H1 (cell line): ENCODE data around the gene GCH1. TPM values are rescaled to one million over a fixed set of nuclear protein-coding genes. Genes with fewer than 3 reads are reported as not detected.

Experiments used
- CTCF ChIA-PET: fragments of 300-600 bp; sonication (Branson Sonifier 250); formaldehyde crosslinking; loops from one replicate; lab custom pipeline; 2021; ENCODE audit not compliant: partially characterized antibody; lab: Charles Lee
- POLR2A ChIA-PET: fragments of 300-600 bp; sonication (Branson Sonifier 250); formaldehyde crosslinking; loops from one replicate; lab custom pipeline; 2021; ENCODE audit warnings: inconsistent platforms; ENCODE audit not compliant: partially characterized antibody; lab: Charles Lee
- DNase-seq, 2 experiments: peaks; one replicate each; pipeline versions ENCODE4 v3.0.0 to v3.0.0-alpha.2; 2010 to 2022; ENCODE audit warnings: low spot score in 2 of 2, low read depth in 1 of 2, mixed read lengths in 1 of 2
- FAIRE-seq: peaks from 2 replicates; lab custom pipeline; 2011; peaks lifted over from hg19 to GRCh38; lab: Jason Lieb, UNC
- H2AFZ ChIP-seq: 2 replicates; pipeline ENCODE4 v1.8.1; 2012; ENCODE audit warnings: low read length, inconsistent platforms
- H2AK5ac ChIP-seq: 2 replicates; pipeline ENCODE4 v1.6.1; 2013; ENCODE audit warnings: low read depth, low read length
- H2BK120ac ChIP-seq: replicated peaks from 2 replicates; pipeline ENCODE3; 2013; ENCODE audit warnings: low read depth, low read length, inconsistent platforms
- H2BK12ac ChIP-seq: 2 replicates; pipeline ENCODE4 v1.6.1; 2013; ENCODE audit warnings: low read depth, low read length
- H2BK15ac ChIP-seq: 2 replicates; pipeline ENCODE4 v1.6.1; 2013; ENCODE audit warnings: low read length
- H2BK20ac ChIP-seq: 2 replicates; pipeline ENCODE4 v1.6.1; 2013; ENCODE audit warnings: low read length
- H2BK5ac ChIP-seq: 2 replicates; pipeline ENCODE4 v1.6.1; 2013; ENCODE audit warnings: low read depth, low read length
- H3K14ac ChIP-seq: 2 replicates; pipeline ENCODE4 v1.6.1; 2013; ENCODE audit warnings: inconsistent platforms; ENCODE audit not compliant: insufficient read length
- H3K18ac ChIP-seq: 2 replicates; pipeline ENCODE4 v1.6.1; 2013; ENCODE audit warnings: low read length; ENCODE audit errors: extremely low read depth
- H3K23ac ChIP-seq: 2 replicates; pipeline ENCODE4 v1.6.1; 2013; ENCODE audit warnings: inconsistent platforms; ENCODE audit not compliant: insufficient read length
- H3K23me2 ChIP-seq: 2 replicates; pipeline ENCODE4 v1.6.1; 2013; ENCODE audit warnings: low read depth, low read length
- H3K27ac ChIP-seq: 2 replicates; pipeline ENCODE4 v1.6.1; 2011; ENCODE audit warnings: low read depth, low read length, inconsistent platforms
- H3K27me3 ChIP-seq, 4 experiments: replicated peaks in 1 of 4; 1 replicate in 1 of 4; 2 replicates in 3 of 4; pipeline versions ENCODE4 v1.6.1 to v1.8.1; 2011 to 2013; ENCODE audit warnings: low read length in 3 of 4, mild to moderate bottlenecking in 3 of 4, inconsistent platforms in 2 of 4, mixed read lengths in 2 of 4, moderate library complexity in 1 of 4; ENCODE audit not compliant: control insufficient read depth in 3 of 4, insufficient read depth in 3 of 4; ENCODE audit errors: extremely low read depth in 1 of 4
- H3K36me3 ChIP-seq, 4 experiments: 2 replicates each; pipeline versions ENCODE4 v1.6.1 to v1.8.1; 2011 to 2013; ENCODE audit warnings: mild to moderate bottlenecking in 4 of 4, low read length in 3 of 4, moderate library complexity in 2 of 4, control low read depth in 1 of 4, inconsistent platforms in 1 of 4; ENCODE audit not compliant: insufficient read depth in 4 of 4, control insufficient read depth in 2 of 4
- H3K4ac ChIP-seq: replicated peaks from 2 replicates; pipeline ENCODE3; 2013; ENCODE audit warnings: low read length, low read depth, mixed read lengths, inconsistent platforms; ENCODE audit not compliant: insufficient read length
- H3K4me1 ChIP-seq, 4 experiments: replicated peaks in 1 of 4; 1 replicate in 1 of 4; 2 replicates in 3 of 4; pipeline versions ENCODE4 v1.6.1 to v1.8.1; 2011 to 2013; ENCODE audit warnings: low read length in 3 of 4, inconsistent platforms in 2 of 4, mixed read lengths in 1 of 4; ENCODE audit not compliant: insufficient read depth in 4 of 4, control insufficient read depth in 3 of 4
- H3K4me2 ChIP-seq, 2 experiments: 2 replicates each; pipeline versions ENCODE4 v1.6.1 to v1.8.1; 2011 to 2013; ENCODE audit warnings: low read depth in 2 of 2, low read length in 2 of 2, control low read depth in 1 of 2, inconsistent platforms in 1 of 2, mild to moderate bottlenecking in 1 of 2; ENCODE audit not compliant: insufficient read depth in 1 of 2
- H3K4me3 ChIP-seq, 4 experiments: fragments of 200-600, 300-600 bp in 1 of 4; sonication (generic), shearing (Covaris generic), sonication (Bioruptor Twin) in 1 of 4; 2 replicates each; pipeline versions ENCODE4 v1.5.1 to v1.8.1; 2011 to 2016; ENCODE audit warnings: low read length in 4 of 4, low read depth in 3 of 4, control low read depth in 2 of 4, inconsistent platforms in 2 of 4, mild to moderate bottlenecking in 2 of 4, mixed read lengths in 1 of 4, moderate library complexity in 1 of 4; ENCODE audit not compliant: insufficient read depth in 2 of 4; ENCODE audit errors: extremely low read depth in 1 of 4
- H3K56ac ChIP-seq: replicated peaks from 2 replicates; pipeline ENCODE3; 2013; ENCODE audit warnings: low read depth, mild to moderate bottlenecking, mixed read lengths, low read length, inconsistent platforms; ENCODE audit not compliant: insufficient read length
- H3K79me1 ChIP-seq: 2 replicates; pipeline ENCODE4 v1.6.1; 2013; ENCODE audit warnings: low read depth, low read length, control low read depth
- H3K79me2 ChIP-seq, 2 experiments: 2 replicates each; pipeline versions ENCODE4 v1.6.1 to v1.8.1; 2012 to 2013; ENCODE audit warnings: low read length in 2 of 2, mild to moderate bottlenecking in 2 of 2, inconsistent platforms in 1 of 2; ENCODE audit not compliant: insufficient read depth in 2 of 2, control insufficient read depth in 1 of 2
- H3K9ac ChIP-seq, 4 experiments: replicated peaks in 1 of 4; 1 replicate in 1 of 4; 2 replicates in 3 of 4; pipeline versions ENCODE4 v1.6.1 to v1.8.1; 2011 to 2013; ENCODE audit warnings: low read depth in 3 of 4, low read length in 3 of 4, control low read depth in 2 of 4, mild to moderate bottlenecking in 2 of 4, moderate library complexity in 2 of 4, inconsistent platforms in 1 of 4; ENCODE audit errors: extremely low read depth in 1 of 4
- H3K9me3 ChIP-seq, 2 experiments: 2 replicates each; pipeline versions ENCODE4 v1.6.1 to v1.8.1; 2012 to 2013; ENCODE audit warnings: mild to moderate bottlenecking in 2 of 2, moderate library complexity in 2 of 2, control low read depth in 1 of 2, inconsistent platforms in 1 of 2, low read depth in 1 of 2, low read length in 1 of 2, mixed read lengths in 1 of 2; ENCODE audit not compliant: insufficient read depth in 2 of 2
- H4K20me1 ChIP-seq, 2 experiments: replicated peaks in 1 of 2; 2 replicates each; pipeline versions ENCODE3 to v1.8.1; 2011 to 2013; ENCODE audit warnings: inconsistent platforms in 2 of 2, low read length in 2 of 2, mild to moderate bottlenecking in 1 of 2; ENCODE audit not compliant: insufficient read depth in 2 of 2, control insufficient read depth in 1 of 2
- H4K5ac ChIP-seq: 2 replicates; pipeline ENCODE4 v1.6.1; 2013; ENCODE audit warnings: low read length, low read depth, mixed read lengths, inconsistent platforms; ENCODE audit not compliant: insufficient read length
- H4K8ac ChIP-seq: 2 replicates; pipeline ENCODE4 v1.8.0; 2013; ENCODE audit warnings: mild to moderate bottlenecking, moderate library complexity, low read length, inconsistent platforms; ENCODE audit not compliant: insufficient read depth; ENCODE audit errors: extremely low read depth
- H4K91ac ChIP-seq: replicated peaks from 2 replicates; pipeline ENCODE3; 2013; ENCODE audit warnings: low read length, mixed read lengths, inconsistent platforms; ENCODE audit not compliant: insufficient read length
- BCL11A ChIP-seq, 2 experiments: IDR thresholded peaks; one replicate each; pipeline ENCODE4 v1.6.1; 2011; ENCODE audit warnings: low read depth in 2 of 2, low read length in 2 of 2, mild to moderate bottlenecking in 2 of 2
- BRCA1 ChIP-seq: IDR thresholded peaks from 2 replicates; pipeline ENCODE4 v1.6.1; 2012; ENCODE audit warnings: low read depth, low read length, improper control_type of control experiment
- CREB1 ChIP-seq: IDR thresholded peaks from 2 replicates; pipeline ENCODE4 v1.6.1; 2012; ENCODE audit warnings: inconsistent platforms
- EP300 ChIP-seq, 2 experiments: IDR thresholded peaks; 1 replicate in 1 of 2; 2 replicates in 1 of 2; pipeline ENCODE4 v1.6.1; 2011 to 2012; ENCODE audit warnings: low read depth in 2 of 2, low read length in 2 of 2, mild to moderate bottlenecking in 2 of 2, borderline replicate concordance in 1 of 2, inconsistent platforms in 1 of 2, moderate library complexity in 1 of 2
- RAD21 ChIP-seq, 2 experiments: IDR thresholded peaks in 1 of 2; conservative IDR thresholded peaks in 1 of 2; 2 replicates each; pipeline ENCODE4 v1.6.1; 2011; ENCODE audit warnings: low read depth in 2 of 2, low read length in 2 of 2, improper control_type of control experiment in 1 of 2, inconsistent platforms in 1 of 2, mild to moderate bottlenecking in 1 of 2, moderate library complexity in 1 of 2
- SIRT6 ChIP-seq: IDR thresholded peaks from one replicate; pipeline ENCODE4 v1.7.1; 2012; ENCODE audit warnings: low read length, inconsistent platforms
- SP4 ChIP-seq: IDR thresholded peaks from 2 replicates; pipeline ENCODE4 v1.6.1; 2012; ENCODE audit warnings: low read length, inconsistent platforms
- TAF1 ChIP-seq: IDR thresholded peaks from 2 replicates; pipeline ENCODE4 v1.6.1; 2011; ENCODE audit warnings: mild to moderate bottlenecking, low read depth, low read length
- TAF7 ChIP-seq: optimal IDR thresholded peaks from 2 replicates; pipeline ENCODE3; 2011; ENCODE audit warnings: low read depth, mild to moderate bottlenecking, inconsistent platforms, low read length, moderate library complexity, borderline replicate concordance
- TEAD4 ChIP-seq: IDR thresholded peaks from 2 replicates; pipeline ENCODE4 v1.6.1; 2012; ENCODE audit warnings: low read depth, low read length, inconsistent platforms, mixed read lengths
- USF2 ChIP-seq: IDR thresholded peaks from 2 replicates; pipeline ENCODE4 v1.6.1; 2011; ENCODE audit warnings: low read length, improper control_type of control experiment
- WGBS, 2 experiments: shearing (Covaris generic) in 1 of 2; methylation state at CpG; one replicate each; pipeline versions ENCODE4 v1.1.6 to v1.1.7; 2013 to 2015; ENCODE audit warnings: low lambda C conversion rate in 2 of 2, mixed read lengths in 2 of 2, inconsistent platforms in 1 of 2, low coverage in 1 of 2, missing lambda C conversion rate in 1 of 2; ENCODE audit not compliant: insufficient replicate concordance in 2 of 2, insufficient coverage in 1 of 2, insufficient read length in 1 of 2; ENCODE audit errors: extremely low coverage in 1 of 2, missing lambda C conversion rate in 1 of 2; 5-methylcytosine and 5-hydroxymethylcytosine counted together
- polyA plus RNA-seq, 7 experiments: library from polyadenylated mRNA; depleted of rRNA in 3 of 7; stranded (reverse) in 5 of 7; unstranded in 2 of 7; fragments of >200 nt in 5 of 7; fragments of 200-250 nt in 2 of 7; gene quantifications; 1 replicate in 5 of 7; 2 replicates in 1 of 7; 4 replicates in 1 of 7; pipeline versions ENCODE4 v1.2.1 to v1.2.3, GENCODE V29; 2011 to 2013; ENCODE audit warnings: missing spikeins in 2 of 7, mixed read lengths in 2 of 7
- total RNA-seq: library from RNA; stranded (reverse); fragmentation: NEBNext Ultra II Directional; extraction: Animal tissue kit (Norgen Biotek cat#: 25700); gene quantifications from 2 replicates; pipeline ENCODE4 v1.2.1, GENCODE V29; 2021
- TF ChIP-seq, protein P1 (sequence below): IDR thresholded peaks from 2 replicates; pipeline ENCODE4 v1.6.1; 2012; ENCODE audit warnings: inconsistent platforms

Gene GCH1
- total and polyA plus RNA-seq, 2 of the 8 experiments (the other 6 are each of a cell fraction or from before 2014, with no cell fraction given), result 7.3 to 7.9 TPM

- Histone ChIP-seq H3K4me2 (no peak overlapping the region), H4K8ac (no peak overlapping the region), H3K18ac (no peak overlapping the region), H3K14ac (no peak overlapping the region), H4K5ac (no peak overlapping the region), H2BK12ac (no peak overlapping the region), H4K91ac (no peak overlapping the region), H3K23ac (no peak overlapping the region), H3K56ac (no peak overlapping the region), H3K36me3 (peaks cover 0 to 19% (median 6%) of the 10 kb centered on the region in 4 experiments; a peak in 5 of 8 replicates), H4K20me1 (no peaks in the 10 kb centered on the region), H3K23me2 (no peaks in the 10 kb centered on the region), H3K79me2 (no peaks in the 10 kb centered on the region), H3K4me3 (no peak overlapping the region), H3K27me3 (no peaks in the 10 kb centered on the region), H3K4me1 (no peaks in the 10 kb centered on the region), H3K4ac (no peak overlapping the region), H2AFZ (no peak overlapping the region), H2AK5ac (no peak overlapping the region), H2BK120ac (no peak overlapping the region), H2BK15ac (no peak overlapping the region), H3K27ac (no peak overlapping the region), H3K79me1 (no peaks in the 10 kb centered on the region), H2BK20ac (no peak overlapping the region), H2BK5ac (no peak overlapping the region), H3K9ac (no peak overlapping the region), H3K9me3 (no peaks in the 10 kb centered on the region)
- POLR2A ChIA-PET, result interaction anchor here (1.2 kb wide), 1 partner anchor 11 kb away, joined by 4 read pairs; no protein-coding TSS in a partner anchor
- DNase-seq, result no peak
- CTCF ChIA-PET, result interaction anchor here (0.6 to 1.3 kb wide), 4 partner anchors 11 to 116 kb away, joined by 3 to 4 read pairs (median 4); partner anchors contain the start of gene MAPK1IP1L
- TF ChIP-seq SIRT6 (no peak), RAD21 (IDR thresholded peaks at IDR 0.05 in 1 of 2, conservative IDR thresholded peaks at IDR 0.05 in 1 of 2; ENCODE audit: low read depth in 2 of 2, low read length in 2 of 2) (no peak), USF2 (no peak), BRCA1 (no peak), TAF7 (no peak), SP4 (no peak), EP300 (IDR thresholded peaks at IDR 0.05; ENCODE audit: borderline replicate concordance in 1 of 2, low read depth in 2 of 2, low read length in 2 of 2) (no peak), TAF1 (no peak), BCL11A (IDR thresholded peaks at IDR 0.05; ENCODE audit: low read depth in 2 of 2, low read length in 2 of 2) (no peak), CREB1 (no peak), TEAD4 (no peak)
- TF ChIP-seq, protein P1, sequence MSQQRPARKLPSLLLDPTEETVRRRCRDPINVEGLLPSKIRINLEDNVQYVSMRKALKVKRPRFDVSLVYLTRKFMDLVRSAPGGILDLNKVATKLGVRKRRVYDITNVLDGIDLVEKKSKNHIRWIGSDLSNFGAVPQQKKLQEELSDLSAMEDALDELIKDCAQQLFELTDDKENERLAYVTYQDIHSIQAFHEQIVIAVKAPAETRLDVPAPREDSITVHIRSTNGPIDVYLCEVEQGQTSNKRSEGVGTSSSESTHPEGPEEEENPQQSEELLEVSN, result no peak
- WGBS, 2 experiments, result 53% methylated on average over 2 of the region's 2 CpGs; no CpG with 5 or more reads in 1 of the 2 experiments
- no peak for FAIRE-seq
Observed at GRCh38 chr14:54935100-54935499, 32.5 kb upstream of the GCH1 start.
